T-cell (primary cell): Measurements from ENCODE around the gene TMEM59L. TPM values are rescaled to one million over a fixed set of nuclear protein-coding genes. Genes with fewer than 3 reads are reported as not detected.

Source experiments
- ATAC-seq, 4 experiments: fragments of 200-7000 bp in 3 of 4; fragments of 150-1000 bp in 1 of 4; cut with Tn5 transposase; replicated peaks in 1 of 4; 1 replicate in 3 of 4; 2 replicates in 1 of 4; pipeline ENCODE4 v1.10.0; 2021; ENCODE audit warnings: moderate library complexity in 3 of 4, mild to moderate bottlenecking in 2 of 4, moderate number of reproducible peaks in 1 of 4
- CTCF ChIA-PET, 2 donors: fragments of 300-600 bp; sonication (Branson Sonifier 250); formaldehyde crosslinking; loops; one replicate each; lab custom pipeline; 2022; ENCODE audit warnings: antibody characterized with exemption in 2 of 2; lab: Charles Lee
- POLR2A ChIA-PET, 2 donors: fragments of 300-600 bp; sonication (Branson Sonifier 250); formaldehyde crosslinking; loops; one replicate each; lab custom pipeline; 2022; ENCODE audit warnings: antibody characterized with exemption in 2 of 2; lab: Charles Lee
- DNase-seq, 35 experiments: peaks; one replicate each; pipeline versions ENCODE4 v3.0.0 to v3.0.0-alpha.2; 2013 to 2023
- H3K27ac ChIP-seq: one replicate; pipeline ENCODE4 v1.5.1; 2013; ENCODE audit warnings: low read length
- H3K27me3 ChIP-seq, 2 experiments: replicated peaks in 1 of 2; 1 replicate in 1 of 2; 2 replicates in 1 of 2; pipeline versions ENCODE4 v1.6.1 to v1.7.0; 2013; ENCODE audit warnings: low read length in 1 of 2, mixed read lengths in 1 of 2; ENCODE audit not compliant: control insufficient read depth in 2 of 2, insufficient read depth in 2 of 2; ENCODE audit errors: extremely low read depth in 1 of 2
- H3K36me3 ChIP-seq, 2 donors: 1 replicate in 1 of 2; 2 replicates in 1 of 2; pipeline versions ENCODE4 v1.6.1 to v1.7.0; 2013; ENCODE audit warnings: low read length in 1 of 2; ENCODE audit not compliant: control insufficient read depth in 2 of 2, insufficient read depth in 1 of 2; ENCODE audit errors: extremely low read depth in 1 of 2
- H3K4me1 ChIP-seq, 2 experiments: 1 replicate in 1 of 2; 2 replicates in 1 of 2; pipeline versions ENCODE4 v1.6.1 to v1.7.0; 2013; ENCODE audit warnings: low read length in 2 of 2, mixed read lengths in 1 of 2; ENCODE audit not compliant: insufficient read depth in 2 of 2, control insufficient read depth in 1 of 2; ENCODE audit errors: extremely low read depth in 1 of 2
- H3K4me3 ChIP-seq, 2 donors: 1 replicate in 1 of 2; 2 replicates in 1 of 2; pipeline versions ENCODE4 v1.5.1 to v1.7.0; 2013; ENCODE audit warnings: mild to moderate bottlenecking in 2 of 2, low read length in 1 of 2, moderate library complexity in 1 of 2; ENCODE audit not compliant: control insufficient read depth in 1 of 2; ENCODE audit errors: extremely low read depth in 1 of 2
- H3K9me3 ChIP-seq: 2 replicates; pipeline ENCODE4 v1.7.0; 2013
- H3K27ac Mint-ChIP-seq, 2 donors: one replicate each; pipeline ENCODE4 v1.8.0; 2020 to 2021; ENCODE audit warnings: mild to moderate bottlenecking in 2 of 2, mixed read lengths in 2 of 2
- H3K27me3 Mint-ChIP-seq, 2 donors: one replicate each; pipeline ENCODE4 v1.8.0; 2021 to 2022; ENCODE audit warnings: mixed read lengths in 2 of 2
- H3K36me3 Mint-ChIP-seq: one replicate; pipeline ENCODE4 v1.8.0; 2021; ENCODE audit warnings: mixed read lengths
- H3K4me1 Mint-ChIP-seq, 3 donors: one replicate each; pipeline ENCODE4 v1.8.0; 2020 to 2022; ENCODE audit warnings: mixed read lengths in 3 of 3, mild to moderate bottlenecking in 1 of 3
- H3K4me3 Mint-ChIP-seq, 3 donors: one replicate each; pipeline ENCODE4 v1.8.0; 2020 to 2022; ENCODE audit warnings: mild to moderate bottlenecking in 3 of 3, mixed read lengths in 3 of 3, moderate library complexity in 3 of 3
- H3K9me3 Mint-ChIP-seq, 3 donors: one replicate each; pipeline ENCODE4 v1.8.0; 2020 to 2022; ENCODE audit warnings: mixed read lengths in 3 of 3
- WGBS: methylation state at CpG from one replicate; pipeline ENCODE4 v1.1.5; 2013; ENCODE audit warnings: missing lambda C conversion rate; ENCODE audit not compliant: insufficient coverage; 5-methylcytosine and 5-hydroxymethylcytosine counted together
- total RNA-seq, 35 experiments: library from RNA in 6 of 35; stranded (reverse) in 6 of 35; fragments of 120-200 nt in 1 of 35; gene quantifications; one replicate each; pipeline versions ENCODE4 v1.2.1 to v1.2.4 and lab custom pipeline; 2013 to 2026

Gene TMEM59L
- total RNA-seq, 5 donors from 2014 or later (not counting 1 experiment from before 2014, with no cell fraction given) = 0.38 to 0.40 TPM; not detected in 3

DNA sequence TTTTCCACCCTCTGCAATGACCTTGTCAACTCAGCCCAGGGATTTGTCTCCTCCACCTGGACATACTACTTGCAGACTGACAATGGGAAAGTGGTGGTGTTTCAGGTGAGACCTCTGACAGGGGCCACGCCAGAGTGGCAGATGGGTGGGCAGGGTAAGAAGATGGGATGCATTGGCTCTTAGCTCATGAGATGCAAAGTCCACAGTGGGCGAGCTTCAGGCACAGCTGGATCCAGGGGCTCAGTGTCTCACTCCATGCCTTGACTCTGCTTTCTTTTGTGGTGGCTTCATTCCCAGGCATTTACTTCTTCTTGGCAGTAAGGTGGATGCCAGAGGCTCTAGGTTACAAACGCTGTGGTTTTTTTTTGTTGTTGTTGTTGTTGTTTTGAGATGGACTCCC lies 3.4 kb downstream of the TMEM59L start:
- ATAC-seq = no peak
- H3K27me3 ChIP-seq = peaks cover 9 to 85% of the 10 kb centered on the region in 2 experiments
- H3K4me3 ChIP-seq = no peak overlapping the region
- H3K9me3 ChIP-seq = no peaks in the 10 kb centered on the region
- ChIA-PET POLR2A (no interaction called here), CTCF (no interaction called here)
- peaks cover 35 to 72% of the 10 kb centered on the region in 2 donors for H3K27me3 Mint-ChIP-seq
- DNase-seq = no peak
- no peaks in the 10 kb centered on the region for H3K9me3 Mint-ChIP-seq
- no peak overlapping the region for H3K27ac Mint-ChIP-seq
- no peak overlapping the region for H3K27ac ChIP-seq
- no peaks in the 10 kb centered on the region for H3K36me3 ChIP-seq
- H3K4me1 ChIP-seq = peaks cover 6 to 22% of the 10 kb centered on the region in 2 experiments
- 92% methylated on average over 2 of the region's 3 CpGs for WGBS
- H3K4me1 Mint-ChIP-seq = peaks cover 12 to 18% (median 17%) of the 10 kb centered on the region in 3 donors
- no peak overlapping the region for H3K4me3 Mint-ChIP-seq
- H3K36me3 Mint-ChIP-seq = no peaks in the 10 kb centered on the region

DNA sequence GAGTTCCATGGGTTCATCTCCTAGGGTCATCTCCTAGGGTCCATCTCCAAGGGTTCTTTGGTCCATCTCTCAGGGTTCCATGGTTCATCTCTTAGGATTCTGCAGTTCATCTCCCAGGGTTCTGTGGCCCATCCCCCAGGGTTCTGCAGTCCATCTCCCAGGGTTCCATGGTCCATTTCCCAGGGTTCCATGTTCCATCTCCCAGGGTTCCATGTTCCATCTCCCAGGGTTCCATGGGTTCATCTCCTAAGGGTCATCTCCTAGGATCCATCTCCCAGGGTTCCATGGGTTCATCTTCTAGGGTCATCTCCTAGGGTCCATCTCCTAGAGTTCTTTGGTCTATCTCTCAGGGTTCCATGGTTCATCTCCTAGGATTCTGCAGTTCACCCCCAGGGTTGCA lies 4.9 kb downstream of the TMEM59L start:
- Mint-ChIP-seq H3K9me3 (no peaks in the 10 kb centered on the region), H3K36me3 (no peaks in the 10 kb centered on the region), H3K27me3 (peaks cover 32 to 59% of the 10 kb centered on the region in 2 donors), H3K27ac (no peak overlapping the region), H3K4me1 (peaks cover 1 to 7% (median 5%) of the 10 kb centered on the region in 3 donors), H3K4me3 (no peak overlapping the region)
- peaks cover 0 to 7% of the 10 kb centered on the region in 2 experiments for H3K4me1 ChIP-seq
- H3K27me3 ChIP-seq = peaks cover 5 to 74% of the 10 kb centered on the region in 2 experiments
- ChIA-PET CTCF (no interaction called here), POLR2A (no interaction called here)
- no peaks in the 10 kb centered on the region for H3K36me3 ChIP-seq
- no peak for ATAC-seq
- no peak overlapping the region for H3K4me3 ChIP-seq
- DNase-seq = no peak
- H3K27ac ChIP-seq = no peak overlapping the region
- no peaks in the 10 kb centered on the region for H3K9me3 ChIP-seq

DNA sequence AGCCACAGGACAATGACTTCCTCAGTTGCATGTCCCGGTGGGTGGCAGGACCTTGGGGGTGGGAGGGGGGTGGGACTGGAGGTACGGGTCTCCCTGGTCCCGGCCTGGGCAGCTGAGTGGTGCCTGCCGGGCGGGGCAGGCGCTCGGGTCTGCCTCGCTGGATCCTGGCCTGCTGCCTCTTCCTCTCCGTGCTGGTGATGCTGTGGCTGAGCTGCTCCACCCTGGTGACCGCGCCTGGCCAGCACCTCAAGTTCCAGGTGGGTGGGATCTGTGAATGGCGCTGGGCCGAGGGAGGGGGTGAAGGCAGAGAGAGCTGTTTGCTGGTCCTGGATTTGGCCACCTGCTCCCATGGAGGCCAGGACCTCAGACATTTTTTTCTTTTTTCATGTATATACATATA lies 5.6 kb downstream of the TMEM59L start:
- no peaks in the 10 kb centered on the region for H3K9me3 ChIP-seq
- Mint-ChIP-seq H3K9me3 (no peaks in the 10 kb centered on the region), H3K4me3 (no peak overlapping the region), H3K27ac (no peak overlapping the region), H3K27me3 (peaks cover 30 to 56% of the 10 kb centered on the region in 2 donors), H3K4me1 (peaks cover 0 to 5% (median 3%) of the 10 kb centered on the region in 3 donors), H3K36me3 (no peaks in the 10 kb centered on the region)
- CTCF ChIA-PET = interaction anchor here in 1 of 2 donors (0.7 kb wide), 1 partner anchor 22 kb away, joined by 3 read pairs; no protein-coding TSS in a partner anchor
- H3K27ac ChIP-seq = no peak overlapping the region
- peaks cover 0 to 3% of the 10 kb centered on the region in 2 experiments for H3K4me1 ChIP-seq
- H3K36me3 ChIP-seq = no peaks in the 10 kb centered on the region
- POLR2A ChIA-PET = interaction anchor here in 1 of 2 donors (0.5 kb wide), 1 partner anchor 52 kb away, joined by 3 read pairs; no protein-coding TSS in a partner anchor
- WGBS = 95% methylated on average over 8 of the region's 13 CpGs
- peaks cover 5 to 69% of the 10 kb centered on the region in 2 experiments for H3K27me3 ChIP-seq
- ATAC-seq = no peak
- DNase-seq = no peak
- no peak overlapping the region for H3K4me3 ChIP-seq

DNA sequence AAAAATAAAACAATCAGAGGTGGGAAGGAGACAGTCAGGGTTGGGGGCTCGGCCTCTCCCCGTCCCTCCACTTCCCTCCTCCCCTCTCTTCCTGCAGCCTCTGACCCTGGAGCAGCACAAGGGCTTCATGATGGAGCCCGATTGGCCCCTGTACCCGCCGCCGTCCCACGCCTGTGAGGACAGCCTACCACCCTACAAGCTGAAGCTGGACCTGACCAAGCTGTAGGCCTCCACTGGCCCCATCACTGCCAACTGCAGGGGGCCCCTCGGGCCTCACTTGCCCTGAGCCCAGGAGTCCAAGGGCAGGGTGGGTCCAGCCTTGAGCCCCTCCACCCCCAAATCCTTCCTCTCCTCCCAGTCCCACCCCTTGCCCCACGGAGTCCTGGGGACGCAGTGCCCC lies 7.6 kb downstream of the TMEM59L start:
- Mint-ChIP-seq H3K27me3 (peaks cover 11 to 36% of the 10 kb centered on the region in 2 donors), H3K4me3 (no peak overlapping the region), H3K4me1 (no peaks in the 10 kb centered on the region), H3K36me3 (no peaks in the 10 kb centered on the region), H3K9me3 (no peaks in the 10 kb centered on the region), H3K27ac (no peak overlapping the region)
- Histone ChIP-seq H3K4me1 (no peaks in the 10 kb centered on the region), H3K36me3 (no peaks in the 10 kb centered on the region), H3K9me3 (no peaks in the 10 kb centered on the region), H3K27ac (no peak overlapping the region), H3K4me3 (no peak overlapping the region), H3K27me3 (peaks cover 0 to 54% of the 10 kb centered on the region in 2 experiments)
- DNase-seq (no peak), ATAC-seq (no peak)
- CTCF ChIA-PET = no interaction called here
- WGBS = 89% methylated on average over 8 of the region's 10 CpGs
- POLR2A ChIA-PET = no interaction called here

DNA sequence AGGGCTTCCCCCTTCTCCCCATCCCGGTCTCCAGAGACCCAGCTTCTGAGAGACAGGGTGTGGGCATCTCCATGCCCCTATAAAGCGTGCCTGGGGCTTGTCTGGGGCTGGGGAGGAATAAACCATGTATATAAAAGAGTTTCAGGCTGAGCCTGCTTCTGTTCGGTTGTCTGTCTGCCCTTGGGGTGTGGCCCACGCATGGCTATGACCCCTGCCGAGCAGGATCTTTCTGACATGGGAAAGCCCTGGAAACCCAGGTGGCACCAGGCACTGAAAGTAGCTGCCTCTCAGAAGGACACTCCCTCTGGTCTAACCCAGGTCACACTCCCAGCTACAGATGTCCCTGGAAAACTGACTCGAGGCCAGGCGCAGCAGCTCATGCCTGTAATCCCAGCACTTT lies 8.2 kb downstream of the TMEM59L start:
- POLR2A ChIA-PET = no interaction called here
- H3K4me3 Mint-ChIP-seq = no peak overlapping the region
- WGBS = 82% methylated on average over 3 of the region's 7 CpGs

DNA sequence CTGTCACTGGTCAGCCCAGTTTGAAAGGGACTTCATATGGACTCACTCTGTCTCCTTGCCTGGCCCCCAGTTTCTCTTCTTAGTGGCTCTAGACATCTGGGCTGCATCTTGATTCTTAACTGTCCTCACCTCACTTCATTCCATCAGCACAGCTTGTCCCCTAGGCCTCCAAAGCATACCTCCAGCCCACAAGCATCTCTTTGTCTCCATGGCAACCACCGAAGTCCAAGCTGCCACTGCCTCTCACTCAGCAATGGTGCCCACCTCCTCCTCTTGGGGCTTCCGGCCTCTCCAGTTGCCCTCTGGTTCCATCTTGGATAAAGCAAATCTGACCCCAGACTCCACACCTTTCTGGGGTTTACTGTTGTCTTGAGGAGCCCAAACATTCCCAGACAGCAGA lies 14.2 kb downstream of the TMEM59L start:
- H3K36me3 ChIP-seq = no peaks in the 10 kb centered on the region
- no peak for DNase-seq
- H3K27ac ChIP-seq = no peak overlapping the region
- WGBS = 70% methylated on average over 2 of the region's 2 CpGs
- no peaks in the 10 kb centered on the region for H3K9me3 ChIP-seq
- Mint-ChIP-seq H3K4me3 (no peak overlapping the region), H3K27ac (no peak overlapping the region), H3K4me1 (no peaks in the 10 kb centered on the region), H3K27me3 (peaks cover 3 to 8% of the 10 kb centered on the region in 2 donors), H3K9me3 (no peaks in the 10 kb centered on the region), H3K36me3 (no peaks in the 10 kb centered on the region)
- no peaks in the 10 kb centered on the region for H3K4me1 ChIP-seq
- no peak overlapping the region for H3K4me3 ChIP-seq
- ChIA-PET CTCF (no interaction called here), POLR2A (no interaction called here)
- peaks cover 0 to 18% of the 10 kb centered on the region in 2 experiments for H3K27me3 ChIP-seq
- ATAC-seq = no peak

More for the DNA sequence above, 8.2 kb downstream of the TMEM59L start:
- ATAC-seq (no peak), DNase-seq (no peak)
- no peak overlapping the region for H3K27ac Mint-ChIP-seq
- peaks cover 10 to 32% of the 10 kb centered on the region in 2 donors for H3K27me3 Mint-ChIP-seq
- H3K9me3 Mint-ChIP-seq = no peaks in the 10 kb centered on the region
- no peak overlapping the region for H3K4me3 ChIP-seq
- no peaks in the 10 kb centered on the region for H3K4me1 Mint-ChIP-seq
- H3K36me3 ChIP-seq = no peaks in the 10 kb centered on the region
- peaks cover 0 to 48% of the 10 kb centered on the region in 2 experiments for H3K27me3 ChIP-seq
- no peaks in the 10 kb centered on the region for H3K36me3 Mint-ChIP-seq
- H3K4me1 ChIP-seq = no peaks in the 10 kb centered on the region
- no peak overlapping the region for H3K27ac ChIP-seq
- CTCF ChIA-PET = no interaction called here
- no peaks in the 10 kb centered on the region for H3K9me3 ChIP-seq
